ENCODE data around the gene TPO.

The TPO gene

DNA sequence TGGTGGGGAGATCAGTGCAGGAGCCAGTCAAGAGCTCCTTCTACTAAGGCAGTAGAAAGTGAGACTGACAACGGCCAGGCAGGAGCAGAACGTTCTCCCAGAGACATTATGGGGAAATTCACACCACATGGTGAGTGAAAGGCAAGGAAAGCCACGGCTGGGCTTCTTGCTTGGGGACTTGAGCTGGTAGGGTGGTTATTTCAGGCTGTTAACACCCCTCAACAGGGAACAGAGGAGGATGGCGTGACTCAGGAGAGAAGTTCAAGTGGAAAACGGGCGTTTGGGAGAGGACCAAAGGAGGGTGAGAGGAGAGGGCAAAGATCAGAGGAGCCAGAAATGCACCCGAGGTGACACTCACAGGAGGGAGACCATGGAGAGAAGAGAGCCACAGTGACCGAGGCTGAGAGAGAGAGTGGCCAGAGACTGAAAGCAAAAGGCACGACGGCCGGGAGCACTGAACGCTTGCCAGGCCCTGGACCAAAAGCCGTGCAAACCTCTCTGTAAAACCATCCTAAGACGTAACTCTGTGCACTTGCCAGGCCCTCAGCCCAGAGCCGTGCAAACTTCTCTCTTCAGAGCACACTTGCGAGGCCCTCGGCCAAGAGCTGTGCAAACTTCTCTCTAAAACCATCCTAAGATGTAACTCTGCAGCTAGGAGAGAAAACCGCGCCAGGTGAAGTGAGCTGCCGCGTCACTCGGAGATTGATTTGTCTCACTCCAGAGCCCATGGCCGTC is 7.7 kb downstream of the TPO start:
- no peak for ATAC-seq (ENCODE audit: low read depth)
- H3K9me3 ChIP-seq (ENCODE audit: severe bottlenecking): no peaks in the 10 kb centered on the region
- H3K4me3 ChIP-seq (ENCODE audit: severe bottlenecking): no peak overlapping the region
- no peak for TF ChIP-seq CTCF (IDR thresholded peaks at IDR 0.05; ENCODE audit: poor library complexity, severe bottlenecking)
- no peaks in the 10 kb centered on the region for H3K27me3 ChIP-seq (ENCODE audit: insufficient read depth, poor library complexity, severe bottlenecking)
- no peak for DNase-seq (ENCODE audit: low spot score)
- no peaks in the 10 kb centered on the region for H3K4me1 ChIP-seq (ENCODE audit: insufficient read depth, poor library complexity, severe bottlenecking)
- H3K27ac ChIP-seq (ENCODE audit: poor library complexity, severe bottlenecking): no peak overlapping the region
- no peaks in the 10 kb centered on the region for H3K36me3 ChIP-seq (ENCODE audit: low read depth)

GRCh38 chr2:1421731-1422130 is 8.5 kb downstream of the TPO start:
- DNase-seq (ENCODE audit: low spot score): no peak
- H3K9me3 ChIP-seq (ENCODE audit: severe bottlenecking): no peaks in the 10 kb centered on the region
- H3K27me3 ChIP-seq (ENCODE audit: insufficient read depth, poor library complexity, severe bottlenecking): no peaks in the 10 kb centered on the region
- no peak overlapping the region for H3K4me3 ChIP-seq (ENCODE audit: severe bottlenecking)
- H3K4me1 ChIP-seq (ENCODE audit: insufficient read depth, poor library complexity, severe bottlenecking): no peaks in the 10 kb centered on the region
- H3K36me3 ChIP-seq (ENCODE audit: low read depth): no peaks in the 10 kb centered on the region
- no peak for ATAC-seq (ENCODE audit: low read depth)
- TF ChIP-seq CTCF (IDR thresholded peaks at IDR 0.05; ENCODE audit: poor library complexity, severe bottlenecking): no peak
- H3K27ac ChIP-seq (ENCODE audit: poor library complexity, severe bottlenecking): no peak overlapping the region

DNA sequence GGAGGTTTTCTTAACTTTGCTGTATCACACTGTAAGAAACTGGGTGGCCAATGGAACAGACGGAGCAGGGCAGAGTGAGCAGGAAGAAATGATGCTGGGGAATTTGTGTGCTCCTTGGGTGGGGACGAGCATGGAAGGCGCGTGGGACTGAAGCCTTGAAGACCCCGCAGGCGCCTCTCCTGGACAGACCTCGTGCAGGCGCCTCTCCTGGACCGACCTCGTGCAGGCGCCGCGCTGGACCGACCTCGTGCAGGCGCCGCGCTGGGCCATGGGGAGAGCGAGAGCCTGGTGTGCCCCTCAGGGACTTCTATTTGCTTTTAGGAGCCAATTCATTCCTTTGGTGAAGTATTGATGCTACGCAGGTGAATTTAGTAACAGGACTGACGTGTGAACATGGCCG is 8.9 kb downstream of the TPO start:
- H3K27me3 ChIP-seq (ENCODE audit: insufficient read depth, poor library complexity, severe bottlenecking): no peaks in the 10 kb centered on the region
- no peaks in the 10 kb centered on the region for H3K4me1 ChIP-seq (ENCODE audit: insufficient read depth, poor library complexity, severe bottlenecking)
- no peak overlapping the region for H3K4me3 ChIP-seq (ENCODE audit: severe bottlenecking)
- TF ChIP-seq CTCF (IDR thresholded peaks at IDR 0.05; ENCODE audit: poor library complexity, severe bottlenecking): no peak
- DNase-seq (ENCODE audit: low spot score) (no peak), ATAC-seq (ENCODE audit: low read depth) (no peak)
- H3K9me3 ChIP-seq (ENCODE audit: severe bottlenecking): no peaks in the 10 kb centered on the region
- no peak overlapping the region for H3K27ac ChIP-seq (ENCODE audit: poor library complexity, severe bottlenecking)
- H3K36me3 ChIP-seq (ENCODE audit: low read depth): no peaks in the 10 kb centered on the region

- DNase-seq (ENCODE audit: low spot score): no peak
- Histone ChIP-seq H3K27ac (ENCODE audit: poor library complexity, severe bottlenecking) (no peak overlapping the region), H3K36me3 (ENCODE audit: low read depth) (no peaks in the 10 kb centered on the region), H3K4me3 (ENCODE audit: severe bottlenecking) (no peak overlapping the region), H3K27me3 (ENCODE audit: insufficient read depth, poor library complexity, severe bottlenecking) (no peaks in the 10 kb centered on the region), H3K9me3 (ENCODE audit: severe bottlenecking) (no peaks in the 10 kb centered on the region), H3K4me1 (ENCODE audit: insufficient read depth, poor library complexity, severe bottlenecking) (no peaks in the 10 kb centered on the region)
- no peak for ATAC-seq (ENCODE audit: low read depth)
- no peak for TF ChIP-seq CTCF (IDR thresholded peaks at IDR 0.05; ENCODE audit: poor library complexity, severe bottlenecking)
These were observed 9.5 kb downstream of the TPO start for GRCh38 chr2:1422716-1423285.

- no peaks in the 10 kb centered on the region for H3K36me3 ChIP-seq (ENCODE audit: low read depth)
- H3K4me3 ChIP-seq (ENCODE audit: severe bottlenecking): no peak overlapping the region
- H3K27me3 ChIP-seq (ENCODE audit: insufficient read depth, poor library complexity, severe bottlenecking): no peaks in the 10 kb centered on the region
- DNase-seq (ENCODE audit: low spot score) (no peak), ATAC-seq (ENCODE audit: low read depth) (no peak; the same call in 2 of the 3 replicates)
- no peaks in the 10 kb centered on the region for H3K4me1 ChIP-seq (ENCODE audit: insufficient read depth, poor library complexity, severe bottlenecking)
- no peak for TF ChIP-seq CTCF (IDR thresholded peaks at IDR 0.05; ENCODE audit: poor library complexity, severe bottlenecking)
- H3K27ac ChIP-seq (ENCODE audit: poor library complexity, severe bottlenecking): no peak overlapping the region
- H3K9me3 ChIP-seq (ENCODE audit: severe bottlenecking): no peaks in the 10 kb centered on the region
These were observed 13.8 kb downstream of the TPO start for GRCh38 chr2:1427086-1427485.

Measured in RWPE2 (cell line).